ENCODE measurements around the gene DGCR6L.
"Not testable (repeated sequence)": the region's sequence is repeated elsewhere in the genome, so short reads cannot be mapped to it uniquely, and the experiment has no call there.

Gene DGCR6L

GRCh38 chr22:20292673-20293232 is 27.1 kb downstream of the DGCR6L start:
- in situ Hi-C loops (cut with HindIII; ENCODE audit: low sequenced_read_pairs), result no loop called here

- in situ Hi-C loops (cut with HindIII; ENCODE audit: low sequenced_read_pairs), result no loop called here
Observed at GRCh38 chr22:20292108-20292507, 27.8 kb downstream of the DGCR6L start.

GRCh38 chr22:20291604-20292063 is 28.2 kb downstream of the DGCR6L start:
- in situ Hi-C loops (cut with HindIII; ENCODE audit: low sequenced_read_pairs), result no loop called here

GRCh38 chr22:20291249-20291586 is 28.6 kb downstream of the DGCR6L start:
- in situ Hi-C loops (cut with HindIII; ENCODE audit: low sequenced_read_pairs), result no loop called here

GRCh38 chr22:20290578-20291248 is 29.1 kb downstream of the DGCR6L start:
- in situ Hi-C loops (cut with HindIII; ENCODE audit: low sequenced_read_pairs), result no loop called here

GRCh38 chr22:20290045-20290392 is 29.8 kb downstream of the DGCR6L start:
- in situ Hi-C loops (cut with HindIII; ENCODE audit: low sequenced_read_pairs), result no loop called here

GRCh38 chr22:20289182-20290044 is 30.4 kb downstream of the DGCR6L start:
- in situ Hi-C loops (cut with HindIII; ENCODE audit: low sequenced_read_pairs), result not testable (repeated sequence)

- in situ Hi-C loops (cut with HindIII; ENCODE audit: low sequenced_read_pairs), result not testable (repeated sequence)
Observed at GRCh38 chr22:20286784-20287423, 33.0 kb downstream of the DGCR6L start.

- in situ Hi-C loops (cut with HindIII; ENCODE audit: low sequenced_read_pairs), result not testable (repeated sequence)
Observed at GRCh38 chr22:20286312-20286660, 33.6 kb downstream of the DGCR6L start.

GRCh38 chr22:20285473-20286311 is 34.2 kb downstream of the DGCR6L start:
- in situ Hi-C loops (cut with HindIII; ENCODE audit: low sequenced_read_pairs), result not testable (repeated sequence)

GRCh38 chr22:20284471-20285086 is 35.3 kb downstream of the DGCR6L start:
- in situ Hi-C loops (cut with HindIII; ENCODE audit: low sequenced_read_pairs), result no loop called here

GRCh38 chr22:20283674-20284066 is 36.2 kb downstream of the DGCR6L start:
- in situ Hi-C loops (cut with HindIII; ENCODE audit: low sequenced_read_pairs), result no loop called here

GRCh38 chr22:20282901-20283673 is 36.8 kb downstream of the DGCR6L start:
- in situ Hi-C loops (cut with HindIII; ENCODE audit: low sequenced_read_pairs), result no loop called here

- in situ Hi-C loops (cut with HindIII; ENCODE audit: low sequenced_read_pairs), result no loop called here
Observed at GRCh38 chr22:20281891-20282290, 38.0 kb downstream of the DGCR6L start.

- in situ Hi-C loops (cut with HindIII; ENCODE audit: low sequenced_read_pairs), result not testable (repeated sequence)
Observed at GRCh38 chr22:20281473-20281872, 38.4 kb downstream of the DGCR6L start.

- in situ Hi-C loops (cut with HindIII; ENCODE audit: low sequenced_read_pairs), result no loop called here
Observed at GRCh38 chr22:20280866-20281265, 39.0 kb downstream of the DGCR6L start.

- in situ Hi-C loops (cut with HindIII; ENCODE audit: low sequenced_read_pairs), result not testable (repeated sequence)
Observed at GRCh38 chr22:20280163-20280562, 39.7 kb downstream of the DGCR6L start.

GRCh38 chr22:20279662-20280134 is 40.2 kb downstream of the DGCR6L start:
- in situ Hi-C loops (cut with HindIII; ENCODE audit: low sequenced_read_pairs), result no loop called here

- in situ Hi-C loops (cut with HindIII; ENCODE audit: low sequenced_read_pairs), result not testable (repeated sequence)
Observed at GRCh38 chr22:20278726-20279490, 41.0 kb downstream of the DGCR6L start.
